ENCODE results near the gene TF.

The TF gene

GRCh38 chr3:133804896-133805295, 58.7 kb downstream of the TF start:
- TF ChIP-seq FOXA1 (IDR thresholded peaks at IDR 0.05) (no peak), CTBP1 (IDR thresholded peaks at IDR 0.05; ENCODE audit: borderline replicate concordance) (no peak), FOXK2 (IDR thresholded peaks at IDR 0.05) (no peak), SP1 (IDR thresholded peaks at IDR 0.05) (no peak), SUZ12 (IDR thresholded peaks at IDR 0.05) (no peak), NFRKB (IDR thresholded peaks at IDR 0.05) (no peak), LEF1 (IDR thresholded peaks at IDR 0.05; ENCODE audit: borderline replicate concordance) (no peak), FOXM1 (IDR thresholded peaks at IDR 0.05; ENCODE audit: borderline replicate concordance) (no peak), ELF4 (IDR thresholded peaks at IDR 0.05) (no peak), ZNF384 (IDR thresholded peaks at IDR 0.05) (no peak), ARNT (IDR thresholded peaks at IDR 0.05) (no peak), L3MBTL2 (conservative IDR thresholded peaks at IDR 0.05) (no peak), BHLHE40 (IDR thresholded peaks at IDR 0.05; ENCODE audit: borderline replicate concordance) (no peak)
- TF ChIP-seq, protein P1, sequence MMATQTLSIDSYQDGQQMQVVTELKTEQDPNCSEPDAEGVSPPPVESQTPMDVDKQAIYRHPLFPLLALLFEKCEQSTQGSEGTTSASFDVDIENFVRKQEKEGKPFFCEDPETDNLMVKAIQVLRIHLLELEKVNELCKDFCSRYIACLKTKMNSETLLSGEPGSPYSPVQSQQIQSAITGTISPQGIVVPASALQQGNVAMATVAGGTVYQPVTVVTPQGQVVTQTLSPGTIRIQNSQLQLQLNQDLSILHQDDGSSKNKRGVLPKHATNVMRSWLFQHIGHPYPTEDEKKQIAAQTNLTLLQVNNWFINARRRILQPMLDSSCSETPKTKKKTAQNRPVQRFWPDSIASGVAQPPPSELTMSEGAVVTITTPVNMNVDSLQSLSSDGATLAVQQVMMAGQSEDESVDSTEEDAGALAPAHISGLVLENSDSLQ (IDR thresholded peaks at IDR 0.05): no peak
- POLR2A ChIA-PET: no interaction called here
- DNase-seq (ENCODE audit: extremely low spot score): no peak
- CTCF ChIA-PET: no interaction called here

DNA sequence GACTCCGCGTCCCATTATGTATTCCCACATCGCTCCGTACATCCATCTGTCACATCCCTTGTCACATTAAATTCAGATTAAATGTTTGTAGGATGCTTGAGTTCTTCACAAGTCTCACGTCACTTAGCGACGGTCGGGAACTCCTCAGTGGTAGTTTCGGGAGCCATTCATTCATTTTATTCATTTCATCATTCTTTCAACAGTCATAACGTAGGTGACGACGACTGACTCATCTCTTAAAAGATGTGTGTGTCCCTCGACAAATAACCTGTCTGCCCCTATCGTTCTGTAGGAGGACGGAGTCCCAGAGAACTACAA, 59.1 kb downstream of the TF start:
- POLR2A ChIA-PET: no interaction called here
- CTCF ChIA-PET: no interaction called here
- DNase-seq (ENCODE audit: extremely low spot score): no peak
- no peak for TF ChIP-seq SP1 (IDR thresholded peaks at IDR 0.05)
- TF ChIP-seq L3MBTL2 (conservative IDR thresholded peaks at IDR 0.05): no peak
- no peak for TF ChIP-seq ARNT (IDR thresholded peaks at IDR 0.05)
- no peak for TF ChIP-seq HDGF (IDR thresholded peaks at IDR 0.05; ENCODE audit: borderline replicate concordance)
- TF ChIP-seq ELF4 (IDR thresholded peaks at IDR 0.05): no peak
- no peak for TF ChIP-seq FOXA1 (IDR thresholded peaks at IDR 0.05)
- TF ChIP-seq CTBP1 (IDR thresholded peaks at IDR 0.05; ENCODE audit: borderline replicate concordance): no peak

DNA sequence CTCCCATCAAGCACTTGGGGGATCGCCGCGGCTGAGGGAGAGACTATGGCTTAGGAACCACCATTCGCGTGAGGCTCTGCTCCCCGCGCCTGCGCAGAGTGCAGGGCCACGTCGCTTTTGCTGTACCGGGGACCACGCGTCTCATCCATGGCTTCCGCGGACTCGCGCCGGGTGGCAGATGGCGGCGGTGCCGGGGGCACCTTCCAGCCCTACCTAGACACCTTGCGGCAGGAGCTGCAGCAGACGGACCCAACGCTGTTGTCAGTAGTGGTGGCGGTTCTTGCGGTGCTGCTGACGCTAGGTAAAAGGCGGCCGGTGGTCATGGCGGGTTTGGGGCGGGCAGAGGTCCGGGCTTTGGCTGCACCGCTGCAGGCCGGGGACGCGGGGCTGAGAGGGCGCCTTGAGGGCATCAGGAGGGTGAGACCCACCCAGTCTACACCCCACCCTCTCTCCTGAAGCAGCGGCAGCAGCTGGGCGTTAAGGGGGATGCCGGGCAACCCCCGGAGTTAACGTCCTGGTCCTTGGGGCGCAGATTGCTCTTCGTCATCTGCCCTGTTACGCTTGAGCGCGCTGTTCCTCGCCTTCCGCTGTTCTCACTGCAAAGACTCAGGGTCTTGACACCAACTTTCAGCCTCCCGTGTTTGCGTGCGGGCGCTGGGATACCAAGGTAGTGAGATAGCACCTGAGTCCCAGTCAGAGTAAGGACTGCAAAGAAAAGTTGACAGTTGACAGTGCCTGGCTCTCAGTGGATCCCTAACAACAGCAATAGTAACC, 59.7 kb downstream of the TF start, which contains the start of gene SRPRB:
Gene SRPRB (plus strand): TSS at position 114 of the 774 bp plus-strand sequence. CDS start 34 bp downstream, at position 148.
- TF ChIP-seq L3MBTL2 (conservative IDR thresholded peaks at IDR 0.05) (peak; percentile 83), TARDBP (IDR thresholded peaks at IDR 0.05) (no peak), BHLHE40 (IDR thresholded peaks at IDR 0.05; ENCODE audit: borderline replicate concordance) (no peak)
- ChIA-PET POLR2A (no interaction called here), CTCF (interaction anchor here (0.7 kb wide), 1 partner anchor 11 kb away, joined by 10 read pairs; no protein-coding TSS in a partner anchor)
- DNase-seq (ENCODE audit: extremely low spot score): peak; percentile 97

DNA sequence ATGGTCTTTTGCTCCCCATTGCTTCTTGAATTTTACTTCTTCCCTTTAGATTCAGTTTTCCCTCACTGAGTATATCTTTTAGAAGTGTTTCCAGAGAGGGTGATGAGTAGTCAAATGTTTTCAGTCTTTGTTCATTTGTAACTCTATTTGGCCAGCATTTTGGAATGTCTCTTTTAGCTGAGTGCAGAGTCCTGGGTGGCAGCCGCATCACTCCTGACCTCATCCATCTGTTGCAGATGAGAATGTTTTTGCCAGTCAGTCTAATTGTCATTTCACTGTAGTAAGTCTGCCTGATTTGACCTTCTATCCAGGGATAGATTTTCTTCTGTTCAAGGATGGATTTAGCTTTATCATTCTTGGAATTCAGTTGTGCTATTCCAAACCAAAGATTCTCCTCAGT, 66.7 kb downstream of the TF start:
- no peak for TF ChIP-seq NFRKB (IDR thresholded peaks at IDR 0.05)
- no peak for TF ChIP-seq ARNT (IDR thresholded peaks at IDR 0.05)
- no peak for TF ChIP-seq ELF4 (IDR thresholded peaks at IDR 0.05)
- TF ChIP-seq SUZ12 (IDR thresholded peaks at IDR 0.05): no peak
- TF ChIP-seq HDGF (IDR thresholded peaks at IDR 0.05; ENCODE audit: borderline replicate concordance): no peak
- no peak for TF ChIP-seq L3MBTL2 (conservative IDR thresholded peaks at IDR 0.05)
- TF ChIP-seq TARDBP (IDR thresholded peaks at IDR 0.05): no peak
- no peak for TF ChIP-seq FOXK2 (IDR thresholded peaks at IDR 0.05)
- no peak for TF ChIP-seq SP1 (IDR thresholded peaks at IDR 0.05)
- TF ChIP-seq, protein P1 (IDR thresholded peaks at IDR 0.05): no peak
- no peak for TF ChIP-seq LEF1 (IDR thresholded peaks at IDR 0.05; ENCODE audit: borderline replicate concordance)
- no peak for TF ChIP-seq FOXA1 (IDR thresholded peaks at IDR 0.05)
- TF ChIP-seq CTBP1 (IDR thresholded peaks at IDR 0.05; ENCODE audit: borderline replicate concordance): no peak
- TF ChIP-seq BHLHE40 (IDR thresholded peaks at IDR 0.05; ENCODE audit: borderline replicate concordance): no peak
- TF ChIP-seq FOXM1 (IDR thresholded peaks at IDR 0.05; ENCODE audit: borderline replicate concordance): no peak
- TF ChIP-seq ZNF384 (IDR thresholded peaks at IDR 0.05): no peak
- ChIA-PET CTCF (interaction anchor here (0.7 kb wide), 1 partner anchor 1081 kb away, joined by 3 read pairs; no protein-coding TSS in a partner anchor), POLR2A (no interaction called here)
- no peak for DNase-seq (ENCODE audit: extremely low spot score)

GRCh38 chr3:133815386-133815785, 69.2 kb downstream of the TF start:
- ChIA-PET POLR2A (no interaction called here), CTCF (no interaction called here)
- TF ChIP-seq NFRKB (IDR thresholded peaks at IDR 0.05) (no peak), SP1 (IDR thresholded peaks at IDR 0.05) (no peak), ZNF384 (IDR thresholded peaks at IDR 0.05) (no peak)
- DNase-seq (ENCODE audit: extremely low spot score): no peak

GRCh38 chr3:133820129-133820528, 73.9 kb downstream of the TF start:
- no peak for DNase-seq (ENCODE audit: extremely low spot score)
- ChIA-PET POLR2A (no interaction called here), CTCF (interaction anchor here (0.9 kb wide), 1 partner anchor 108 kb away, joined by 3 read pairs; no protein-coding TSS in a partner anchor)
- TF ChIP-seq ELF4 (IDR thresholded peaks at IDR 0.05): no peak
- no peak for TF ChIP-seq ARNT (IDR thresholded peaks at IDR 0.05)
- no peak for TF ChIP-seq HDGF (IDR thresholded peaks at IDR 0.05; ENCODE audit: borderline replicate concordance)
- TF ChIP-seq, protein P1 (IDR thresholded peaks at IDR 0.05): no peak

All from HEK293T (cell line).